ENCODE measurements around the gene FCMR.

GRCh38 chr1:206961668-206962067 is 39.9 kb upstream of the FCMR start:
- no peak for TF ChIP-seq CTCF (IDR thresholded peaks at IDR 0.05)
- TF ChIP-seq POLR2A (IDR thresholded peaks at IDR 0.05): no peak
